NB4 (cell line): Measurements from ENCODE around the gene SLC13A2.

Experiments
- CTCF ChIP-seq: IDR thresholded peaks from one replicate; pipeline ENCODE4 v1.5.1; 2012; ENCODE audit warnings: low read depth, low read length
- MYC ChIP-seq: IDR thresholded peaks from 2 replicates; pipeline ENCODE4 v1.6.1; 2011; ENCODE audit warnings: low read depth, low read length
- POLR2A ChIP-seq: IDR thresholded peaks from 2 replicates; pipeline ENCODE4 v1.6.1; 2011; ENCODE audit warnings: mild to moderate bottlenecking; ENCODE audit not compliant: insufficient read length; ENCODE audit errors: extremely low read depth
- TF ChIP-seq, protein P1 (sequence below): IDR thresholded peaks from 2 replicates; pipeline ENCODE4 v1.6.1; 2011; ENCODE audit warnings: low read depth, low read length

DNA sequence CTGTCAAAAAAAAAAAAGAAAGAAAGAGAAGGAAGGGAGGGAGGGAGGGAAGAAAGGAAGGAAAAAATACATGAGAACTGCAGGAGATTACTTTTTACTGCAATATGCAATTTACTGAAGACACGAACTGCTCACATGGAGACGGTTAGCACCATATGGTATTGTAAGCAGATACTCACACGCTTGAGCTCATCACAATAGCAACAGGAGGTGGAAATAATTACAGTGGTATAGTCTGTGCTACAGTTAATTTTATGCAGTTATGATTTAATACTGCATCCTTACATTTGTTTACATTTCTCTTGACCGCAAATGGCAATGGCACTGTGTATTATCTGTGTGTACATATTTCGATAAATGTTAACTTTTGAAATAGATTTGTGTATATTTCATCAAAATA lies 46.1 kb upstream of the SLC13A2 start:
- TF ChIP-seq POLR2A, result no peak
- no peak for TF ChIP-seq CTCF
- TF ChIP-seq, protein P1, sequence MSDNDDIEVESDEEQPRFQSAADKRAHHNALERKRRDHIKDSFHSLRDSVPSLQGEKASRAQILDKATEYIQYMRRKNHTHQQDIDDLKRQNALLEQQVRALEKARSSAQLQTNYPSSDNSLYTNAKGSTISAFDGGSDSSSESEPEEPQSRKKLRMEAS, result no peak
- no peak for TF ChIP-seq MYC
